ENCODE results near the gene NUP160.

DNA sequence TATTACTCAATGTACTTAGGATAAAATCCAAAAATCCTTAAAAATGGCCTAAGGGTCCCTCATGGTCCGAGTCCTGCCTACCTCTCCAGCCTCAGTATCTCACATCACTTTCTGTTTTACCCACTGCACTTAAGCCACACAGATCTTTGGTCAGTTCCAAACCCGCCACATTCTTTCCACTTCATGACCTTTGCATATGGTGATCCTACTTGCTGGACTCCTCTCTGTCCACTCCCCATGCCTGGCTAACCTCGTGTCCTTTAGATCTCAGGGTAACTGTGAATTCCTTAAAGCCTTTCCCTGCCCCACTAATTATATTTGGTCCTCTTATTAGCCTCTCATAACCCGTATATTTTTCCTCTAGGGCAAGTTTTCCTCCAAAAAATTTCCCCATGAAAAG lies 1.2 kb downstream of the NUP160 start:
- TF ChIP-seq POLR2A (IDR thresholded peaks at IDR 0.05; ENCODE audit: low read depth, low read length) (no peak), POLR2AphosphoS5 (IDR thresholded peaks at IDR 0.05; ENCODE audit: low read depth, low read length) (no peak)

Measured in GM12892 (cell line).